K562 (cell line): ENCODE results near the gene DTHD1. TPM values are rescaled to one million over a fixed set of nuclear protein-coding genes. Genes with fewer than 3 reads are reported as not detected.

Experiments used
- ZEB2 ChIP-seq: fragments of 450-650 bp; IDR thresholded peaks from 2 replicates; pipeline ENCODE4 v1.6.1; 2016
- polyA plus RNA-seq, 8 experiments: library from polyadenylated mRNA; depleted of rRNA in 4 of 8; stranded (reverse) in 5 of 8; unstranded in 3 of 8; fragments of >200 nt; fragmentation: Nextera tagmentation in 2 of 8; fragmentation: Illumina TruSeq in 1 of 8; extraction: Ambion mirVana in 2 of 8; extraction: Trizol in 1 of 8; gene quantifications; 2 replicates each; pipeline versions ENCODE4 v1.2.1 to v1.2.3, GENCODE V29; 2011 to 2014; ENCODE audit warnings: inconsistent platforms in 1 of 8, missing spikeins in 1 of 8
- total RNA-seq, 7 experiments: library from RNA; depleted of rRNA in 6 of 7; stranded (reverse); fragments of >200 nt in 6 of 7; fragmentation: Illumina TruSeq in 2 of 7; extraction: Trizol in 2 of 7; gene quantifications; 2 replicates each; pipeline versions ENCODE4 v1.2.1 to v1.2.3, GENCODE V29; 2011 to 2021; ENCODE audit warnings: low replicate concordance in 1 of 7
- TF ChIP-seq, protein P1 (sequence below), 2 experiments: fragments of 450-650 bp in 1 of 2; sonication (generic) in 1 of 2; formaldehyde crosslinking in 1 of 2; IDR thresholded peaks; 2 replicates each; pipeline versions ENCODE4 v1.7.1 to v1.9.0; 2016 to 2022; ENCODE audit warnings: inconsistent platforms in 1 of 2, mild to moderate bottlenecking in 1 of 2, missing genetic modification reagents in 1 of 2
- TF ChIP-seq, protein P2 (sequence below): fragments of 250-450 bp; sonication (Bioruptor Pico); IDR thresholded peaks from 2 replicates; pipeline ENCODE4 v1.5.0; 2021; ENCODE audit warnings: mild to moderate bottlenecking, moderate library complexity

DTHD1 gene
- total and polyA plus RNA-seq, 9 of the 15 experiments (the other 6 are each of a cell fraction or from before 2014, with no cell fraction given), result not detected

DNA sequence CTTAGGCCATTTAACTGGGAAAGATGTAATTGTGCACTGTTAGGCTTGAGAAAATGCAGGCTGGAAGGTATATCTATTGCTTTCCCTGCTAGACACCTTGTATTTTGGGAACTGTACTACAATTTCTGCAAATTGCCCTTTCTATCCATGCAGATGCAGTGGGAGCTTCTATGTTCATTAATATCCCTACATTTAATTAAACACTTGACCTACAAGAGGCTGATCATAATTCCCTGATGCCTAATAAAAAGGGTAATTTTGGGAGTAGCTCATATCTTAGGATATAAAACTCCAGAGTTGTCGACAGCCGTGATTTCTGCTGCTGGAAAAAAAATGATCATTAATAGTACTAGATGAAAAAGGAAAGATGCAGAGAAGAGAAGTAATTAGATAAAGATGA is 19.7 kb downstream of the DTHD1 start (continued):
- TF ChIP-seq, protein P1, sequence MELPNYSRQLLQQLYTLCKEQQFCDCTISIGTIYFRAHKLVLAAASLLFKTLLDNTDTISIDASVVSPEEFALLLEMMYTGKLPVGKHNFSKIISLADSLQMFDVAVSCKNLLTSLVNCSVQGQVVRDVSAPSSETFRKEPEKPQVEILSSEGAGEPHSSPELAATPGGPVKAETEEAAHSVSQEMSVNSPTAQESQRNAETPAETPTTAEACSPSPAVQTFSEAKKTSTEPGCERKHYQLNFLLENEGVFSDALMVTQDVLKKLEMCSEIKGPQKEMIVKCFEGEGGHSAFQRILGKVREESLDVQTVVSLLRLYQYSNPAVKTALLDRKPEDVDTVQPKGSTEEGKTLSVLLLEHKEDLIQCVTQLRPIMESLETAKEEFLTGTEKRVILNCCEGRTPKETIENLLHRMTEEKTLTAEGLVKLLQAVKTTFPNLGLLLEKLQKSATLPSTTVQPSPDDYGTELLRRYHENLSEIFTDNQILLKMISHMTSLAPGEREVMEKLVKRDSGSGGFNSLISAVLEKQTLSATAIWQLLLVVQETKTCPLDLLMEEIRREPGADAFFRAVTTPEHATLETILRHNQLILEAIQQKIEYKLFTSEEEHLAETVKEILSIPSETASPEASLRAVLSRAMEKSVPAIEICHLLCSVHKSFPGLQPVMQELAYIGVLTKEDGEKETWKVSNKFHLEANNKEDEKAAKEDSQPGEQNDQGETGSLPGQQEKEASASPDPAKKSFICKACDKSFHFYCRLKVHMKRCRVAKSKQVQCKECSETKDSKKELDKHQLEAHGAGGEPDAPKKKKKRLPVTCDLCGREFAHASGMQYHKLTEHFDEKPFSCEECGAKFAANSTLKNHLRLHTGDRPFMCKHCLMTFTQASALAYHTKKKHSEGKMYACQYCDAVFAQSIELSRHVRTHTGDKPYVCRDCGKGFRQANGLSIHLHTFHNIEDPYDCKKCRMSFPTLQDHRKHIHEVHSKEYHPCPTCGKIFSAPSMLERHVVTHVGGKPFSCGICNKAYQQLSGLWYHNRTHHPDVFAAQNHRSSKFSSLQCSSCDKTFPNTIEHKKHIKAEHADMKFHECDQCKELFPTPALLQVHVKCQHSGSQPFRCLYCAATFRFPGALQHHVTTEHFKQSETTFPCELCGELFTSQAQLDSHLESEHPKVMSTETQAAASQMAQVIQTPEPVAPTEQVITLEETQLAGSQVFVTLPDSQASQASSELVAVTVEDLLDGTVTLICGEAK (IDR thresholded peaks at IDR 0.05), result no peak
- TF ChIP-seq, protein P1 (CRISPR knock-in tag; IDR thresholded peaks at IDR 0.05), result no peak
- TF ChIP-seq, protein P2, sequence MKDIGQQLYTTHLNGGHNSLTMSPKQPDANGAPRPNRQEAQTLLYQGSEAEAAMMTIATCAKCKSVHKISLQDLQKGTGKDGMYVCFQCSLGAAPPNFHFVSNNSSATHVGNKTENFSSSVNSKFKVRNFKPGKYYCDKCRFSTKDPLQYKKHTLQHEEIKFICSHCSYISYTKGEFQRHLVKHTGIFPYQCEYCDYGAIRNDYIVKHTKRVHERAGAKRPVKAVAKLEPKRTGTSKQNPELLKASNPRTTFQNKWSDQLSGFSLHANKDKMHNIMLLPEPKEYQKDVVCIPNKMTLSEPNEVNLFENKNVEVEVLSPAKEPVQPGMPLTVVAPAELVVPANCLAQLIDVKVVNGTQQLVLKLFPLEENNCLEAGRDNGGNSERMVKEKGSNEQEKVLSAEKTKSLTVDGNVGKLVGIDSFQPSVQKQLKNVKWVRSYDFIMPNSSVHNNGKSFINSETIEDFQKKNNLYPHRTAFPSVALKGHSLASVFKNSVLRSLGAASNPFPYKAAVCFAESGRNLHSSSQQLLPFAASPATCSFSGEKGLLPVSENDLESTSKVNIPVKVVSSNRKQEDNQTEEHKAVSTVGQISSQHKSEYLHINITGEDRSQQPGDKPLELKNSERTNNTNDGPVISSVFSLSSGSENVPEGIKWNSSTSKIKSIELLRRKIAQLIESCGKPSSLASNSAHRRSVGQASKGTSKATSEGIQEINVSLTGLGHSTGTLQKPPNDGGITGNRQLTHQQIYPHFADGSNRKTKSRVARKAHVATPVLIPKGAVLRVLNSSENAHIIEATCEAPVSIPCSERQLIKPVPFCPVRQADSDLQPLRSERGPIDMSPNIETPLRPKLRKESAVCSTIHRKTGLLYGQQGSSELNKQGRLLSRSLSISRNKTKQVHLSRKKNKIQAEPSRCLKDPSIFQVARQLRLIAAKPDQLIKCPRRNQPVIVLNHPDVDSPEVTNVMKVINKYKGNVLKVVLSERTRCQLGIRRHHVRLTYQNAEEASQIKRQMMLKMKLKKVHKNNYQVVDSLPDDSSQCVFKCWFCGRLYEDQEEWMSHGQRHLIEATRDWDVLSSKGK (CRISPR knock-in tag), result no peak
- no peak for TF ChIP-seq ZEB2
